ENCODE results near the gene CRYBG3.

GRCh38 chr3:97957617-97958311, 136.0 kb downstream of the CRYBG3 start:
- no peak for TF ChIP-seq POLR2A (IDR thresholded peaks at IDR 0.05)
- TF ChIP-seq, protein P1, sequence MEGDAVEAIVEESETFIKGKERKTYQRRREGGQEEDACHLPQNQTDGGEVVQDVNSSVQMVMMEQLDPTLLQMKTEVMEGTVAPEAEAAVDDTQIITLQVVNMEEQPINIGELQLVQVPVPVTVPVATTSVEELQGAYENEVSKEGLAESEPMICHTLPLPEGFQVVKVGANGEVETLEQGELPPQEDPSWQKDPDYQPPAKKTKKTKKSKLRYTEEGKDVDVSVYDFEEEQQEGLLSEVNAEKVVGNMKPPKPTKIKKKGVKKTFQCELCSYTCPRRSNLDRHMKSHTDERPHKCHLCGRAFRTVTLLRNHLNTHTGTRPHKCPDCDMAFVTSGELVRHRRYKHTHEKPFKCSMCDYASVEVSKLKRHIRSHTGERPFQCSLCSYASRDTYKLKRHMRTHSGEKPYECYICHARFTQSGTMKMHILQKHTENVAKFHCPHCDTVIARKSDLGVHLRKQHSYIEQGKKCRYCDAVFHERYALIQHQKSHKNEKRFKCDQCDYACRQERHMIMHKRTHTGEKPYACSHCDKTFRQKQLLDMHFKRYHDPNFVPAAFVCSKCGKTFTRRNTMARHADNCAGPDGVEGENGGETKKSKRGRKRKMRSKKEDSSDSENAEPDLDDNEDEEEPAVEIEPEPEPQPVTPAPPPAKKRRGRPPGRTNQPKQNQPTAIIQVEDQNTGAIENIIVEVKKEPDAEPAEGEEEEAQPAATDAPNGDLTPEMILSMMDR (IDR thresholded peaks at IDR 0.05) = no peak
- TF ChIP-seq POLR2AphosphoS5 (IDR thresholded peaks at IDR 0.05) = peak in 1 of 2 donors; percentile 43

Measured in upper lobe of left lung (tissue), 4 donors.